Fibroblast of peridontal ligament (primary cell): ENCODE results near the gene LGI2.
"Not testable (repeated sequence)": the region's sequence is repeated elsewhere in the genome, so short reads cannot be mapped to it uniquely, and the experiment has no call there.

Experiments
- DNase-seq: peaks from one replicate; pipeline ENCODE4 v3.0.0-alpha.2; 2010; ENCODE audit errors: extremely low read depth

Gene LGI2

DNA sequence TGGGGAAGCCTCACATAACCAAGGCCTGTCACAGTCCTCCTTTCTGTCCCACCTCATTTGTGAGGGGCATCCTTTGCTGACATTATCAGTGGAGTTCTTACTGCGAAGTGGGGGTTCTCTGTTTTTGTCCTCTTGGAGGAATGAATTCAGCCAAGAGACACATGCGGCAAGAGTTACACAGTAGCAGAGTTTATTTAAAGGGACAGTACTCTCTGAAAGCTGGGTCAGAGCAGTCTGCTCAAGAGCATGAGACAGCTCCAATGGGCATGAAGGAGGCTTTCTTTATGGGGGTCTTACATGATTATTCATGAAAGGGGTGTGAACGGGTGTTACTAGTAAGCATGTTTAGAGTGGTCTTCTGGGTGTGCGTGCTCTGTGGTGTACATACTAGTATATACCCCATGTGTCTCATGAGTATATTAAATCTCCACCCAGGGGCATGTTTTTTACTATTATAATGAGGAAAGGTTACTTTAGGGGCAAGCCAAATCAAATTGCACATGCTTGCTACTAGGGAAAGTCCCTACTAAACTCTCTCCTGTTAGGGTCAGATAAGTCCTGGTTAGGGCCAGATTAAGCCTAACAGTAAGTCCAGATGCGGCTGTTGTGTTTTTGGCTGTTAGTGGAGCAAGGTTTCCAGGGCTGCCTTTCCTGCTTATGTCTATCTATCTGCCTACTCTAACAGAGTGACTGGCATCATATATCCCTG is 19.8 kb upstream of the LGI2 start:
- DNase-seq, result no peak

- DNase-seq, result no peak
Measured at GRCh38 chr4:25043548-25043947, 12.8 kb upstream of the LGI2 start.

DNA sequence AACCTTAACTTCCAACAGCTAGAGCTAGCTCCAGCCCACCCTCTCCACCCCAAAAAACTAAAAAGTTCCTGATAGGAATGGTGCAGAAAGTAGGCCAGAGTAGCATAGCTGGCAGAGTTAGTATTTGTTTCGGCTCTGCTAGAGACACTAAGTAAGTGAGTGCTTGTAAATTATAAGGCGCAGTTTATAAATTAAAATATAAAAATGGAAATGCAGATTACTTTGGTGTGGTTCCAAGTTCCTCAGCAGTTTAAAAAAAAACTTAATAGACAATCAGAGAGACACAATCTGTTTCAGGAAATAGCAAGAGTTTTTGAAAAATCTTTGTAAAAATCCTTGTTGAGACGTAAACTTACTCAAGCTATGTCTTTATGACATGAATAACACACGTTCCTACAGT is 2.8 kb upstream of the LGI2 start:
- no peak for DNase-seq

DNA sequence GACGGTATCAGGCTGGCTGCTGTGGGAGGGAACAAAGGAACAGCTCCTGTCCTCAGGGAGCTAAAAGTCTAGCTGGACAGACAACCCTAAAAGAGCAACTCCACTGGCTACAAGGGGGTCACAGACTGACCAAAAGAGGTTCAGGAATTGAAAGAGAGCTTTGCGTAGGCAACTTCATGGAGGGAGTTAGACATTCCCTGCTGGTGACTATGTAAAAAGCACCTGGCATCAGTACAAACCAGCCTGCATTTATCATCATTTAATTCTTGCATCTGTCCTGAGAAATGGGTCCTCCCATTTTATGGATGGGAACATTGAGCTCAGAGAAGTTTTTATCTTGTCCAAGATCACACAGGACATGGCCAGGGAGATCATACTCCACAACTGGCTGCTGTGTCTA is 1.4 kb upstream of the LGI2 start:
- DNase-seq, result no peak

DNA sequence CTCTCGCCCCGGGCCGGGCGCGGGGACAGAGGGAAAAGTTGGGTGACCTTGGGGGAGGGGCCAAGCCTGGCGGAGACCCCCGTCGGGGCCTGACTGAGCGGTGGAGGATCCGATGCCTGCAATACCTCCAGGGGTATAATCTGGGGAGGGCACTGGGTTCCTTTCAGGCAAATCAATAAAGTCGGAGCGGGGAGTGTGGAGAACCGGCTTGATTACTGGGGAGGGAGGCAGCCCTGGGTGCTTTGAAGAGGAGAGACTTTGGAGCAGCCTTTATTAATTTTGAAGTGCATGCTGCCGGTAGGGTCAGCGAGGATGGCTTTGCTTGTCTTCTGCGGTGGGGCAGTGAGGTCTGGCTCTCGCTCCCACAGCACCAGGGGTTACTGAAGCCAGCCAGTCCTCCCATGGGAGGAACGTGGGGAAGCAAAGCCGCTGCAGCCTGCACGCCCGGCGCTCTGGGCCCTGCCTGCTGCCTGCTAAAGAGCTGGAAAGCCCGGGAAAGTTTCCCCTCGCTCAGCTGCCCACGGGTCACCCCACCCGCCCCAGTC is 403 bp upstream of the LGI2 start:
- peak; percentile 13 for DNase-seq

- no peak for DNase-seq
Measured at GRCh38 chr4:25029479-25030276, 1.1 kb downstream of the LGI2 start.

GRCh38 chr4:25028851-25029250 is 1.9 kb downstream of the LGI2 start:
- DNase-seq, result no peak

DNA sequence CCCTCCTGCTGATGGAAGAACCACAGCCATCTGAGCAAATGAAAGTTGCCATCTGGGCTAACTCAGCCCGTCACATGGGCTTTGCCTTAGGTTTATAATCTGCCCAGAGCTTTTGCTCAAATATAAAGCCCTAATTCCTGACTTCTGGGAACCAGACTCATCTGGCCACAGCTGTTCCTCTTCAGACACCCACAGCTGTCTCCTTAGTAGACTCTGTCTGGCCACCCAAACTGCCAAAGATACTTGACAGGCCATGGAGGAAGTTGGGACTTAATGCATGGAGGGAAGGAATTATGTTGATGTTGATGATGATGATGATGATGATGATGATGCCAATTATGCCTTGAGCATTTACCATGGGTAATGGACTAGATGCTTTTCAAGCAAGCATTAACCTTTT is 8.0 kb downstream of the LGI2 start:
- DNase-seq, result no peak

DNA sequence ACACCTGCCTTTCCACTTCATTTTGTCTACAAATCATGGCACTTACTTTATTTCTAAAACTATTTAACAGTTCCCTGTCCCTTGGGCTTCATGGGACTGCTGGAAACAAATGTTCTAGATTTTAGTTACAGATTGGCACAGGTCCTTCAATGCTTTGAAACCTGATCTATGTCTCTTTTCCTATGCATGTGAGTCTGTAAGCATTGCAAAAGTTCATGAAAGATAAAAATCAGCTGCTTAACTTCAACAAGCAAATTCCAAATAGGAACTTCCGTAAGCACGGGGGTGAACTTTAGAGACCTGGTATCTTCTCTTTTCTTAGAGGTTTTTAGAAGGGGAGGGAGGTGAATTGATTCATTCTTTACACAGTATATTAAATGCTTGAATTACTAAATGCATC is 9.5 kb downstream of the LGI2 start:
- peak; percentile 14 for DNase-seq

DNA sequence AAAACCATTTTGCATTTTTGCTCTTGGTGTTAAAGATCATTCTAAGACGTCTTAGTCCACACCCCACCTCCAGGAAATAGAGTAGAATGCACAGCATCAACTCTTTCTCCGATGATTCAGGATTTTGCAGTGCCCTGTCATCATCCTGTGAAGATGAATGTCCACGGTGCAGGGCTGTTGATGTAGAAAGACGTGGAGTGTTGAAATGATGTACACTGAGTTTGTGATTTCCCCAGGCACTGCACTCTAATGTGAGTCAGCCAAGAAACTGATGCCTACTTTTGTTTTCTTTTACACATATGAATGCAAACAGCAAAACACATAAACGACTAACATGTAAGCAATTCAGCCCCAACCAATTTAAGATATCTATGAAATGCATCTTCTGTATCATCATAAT is 10.5 kb downstream of the LGI2 start:
- peak; percentile 24 for DNase-seq

DNA sequence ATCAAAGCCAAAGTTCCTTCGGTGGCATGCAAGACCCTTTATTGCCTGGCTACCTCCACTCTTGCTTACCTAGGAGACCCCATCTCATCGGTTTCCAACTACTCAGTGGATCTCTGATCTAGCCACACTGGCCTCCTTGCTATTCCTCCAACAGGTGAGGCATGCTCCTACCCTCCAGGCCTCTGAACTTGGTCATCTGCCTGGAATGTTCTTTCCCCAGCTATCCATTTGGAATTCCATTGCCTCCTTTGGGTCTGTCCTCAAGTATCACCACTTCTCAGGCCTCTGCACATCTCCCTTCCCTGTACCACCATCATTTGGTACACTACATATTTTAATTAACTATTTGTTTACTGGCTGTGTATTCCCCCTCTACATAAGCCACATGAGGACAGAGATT is 11.2 kb downstream of the LGI2 start:
- no peak for DNase-seq

GRCh38 chr4:25015012-25015411 is 15.7 kb downstream of the LGI2 start:
- DNase-seq, result no peak

DNA sequence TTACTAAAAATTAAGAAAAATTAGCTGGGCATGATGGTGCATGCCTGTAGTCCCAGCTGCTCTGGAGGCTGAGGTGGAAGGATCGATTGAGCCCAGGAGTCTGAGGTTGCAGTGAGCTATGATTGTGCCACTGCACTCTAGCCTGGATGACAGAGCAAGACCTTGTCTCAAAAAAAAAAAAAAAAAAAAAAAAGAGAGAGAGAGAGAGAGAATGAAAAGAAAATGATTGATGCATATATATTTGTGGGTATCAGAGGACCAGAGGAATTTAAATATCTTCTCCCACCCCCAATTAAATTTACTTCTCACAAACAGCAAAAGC is 16.1 kb downstream of the LGI2 start:
- not testable (repeated sequence) for DNase-seq

DNA sequence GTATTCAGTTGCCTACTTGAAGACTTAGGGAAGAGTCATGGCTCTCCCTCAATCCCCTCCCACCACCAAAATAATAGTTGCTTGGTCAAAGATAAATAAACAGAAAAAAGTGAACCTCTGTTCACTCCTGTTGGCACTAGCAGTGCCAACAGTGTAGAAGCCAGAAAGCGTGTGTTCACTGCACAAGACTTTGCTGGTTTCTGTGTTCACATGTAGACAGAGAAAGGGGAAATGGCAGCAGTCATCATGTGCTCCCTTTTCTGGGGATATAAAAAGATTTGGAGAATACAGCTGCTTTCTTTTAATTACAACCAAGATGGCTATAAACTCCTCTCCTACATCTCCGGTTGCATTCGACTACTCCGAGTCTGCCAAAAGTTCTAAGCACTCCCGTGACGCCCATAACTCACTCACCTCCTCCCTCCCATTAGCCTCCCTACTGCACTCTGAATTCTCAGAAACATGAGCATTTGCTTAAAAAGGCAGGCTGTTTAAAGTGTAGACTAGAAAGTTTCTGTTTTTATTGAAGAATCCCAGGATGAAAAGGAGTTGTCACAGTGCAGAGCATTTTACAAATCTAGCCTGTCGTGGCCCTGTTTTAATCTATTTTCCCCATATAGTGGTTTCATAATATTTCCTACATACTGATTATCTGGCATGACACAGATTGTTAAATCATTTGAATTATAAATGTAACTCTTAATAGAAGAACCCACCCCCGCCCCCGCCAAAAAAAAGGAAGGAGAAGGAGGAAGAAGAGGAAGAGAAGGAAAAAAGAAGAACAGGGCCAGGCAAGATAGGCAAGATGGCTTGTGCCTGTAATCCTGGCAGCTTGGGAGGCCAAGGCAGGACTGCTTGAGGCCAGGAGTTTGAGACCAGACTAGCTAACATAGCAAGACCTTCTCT is 16.7 kb downstream of the LGI2 start:
- DNase-seq, result no peak

- DNase-seq, result no peak
Measured at GRCh38 chr4:25012655-25013054, 18.1 kb downstream of the LGI2 start.

GRCh38 chr4:25011135-25011866 is 19.4 kb downstream of the LGI2 start:
- DNase-seq, result no peak

GRCh38 chr4:25007598-25007997 is 23.1 kb downstream of the LGI2 start:
- DNase-seq, result no peak

GRCh38 chr4:25002681-25003080 is 28.1 kb downstream of the LGI2 start:
- DNase-seq, result no peak

DNA sequence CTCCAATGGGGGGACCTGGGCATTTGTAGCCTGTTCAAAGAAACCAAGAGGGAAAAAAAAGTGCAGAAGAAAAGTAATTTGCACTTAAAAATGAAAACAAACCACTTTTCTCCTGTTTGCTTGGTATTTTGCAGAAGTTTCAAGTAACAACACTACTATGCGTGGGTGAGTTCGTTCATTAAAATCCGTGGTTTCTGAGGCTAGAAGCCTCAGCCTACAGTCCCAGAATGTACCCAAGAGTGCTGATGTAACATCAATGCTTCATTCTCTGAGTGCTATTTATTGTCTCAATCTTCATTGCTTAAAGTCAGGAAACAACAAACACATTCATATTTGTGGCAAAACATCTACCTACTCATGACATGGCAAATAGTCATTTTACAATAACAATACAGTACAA is 29.2 kb downstream of the LGI2 start:
- DNase-seq, result no peak

- no peak for DNase-seq
Measured at GRCh38 chr4:25000639-25001038, 30.1 kb downstream of the LGI2 start.

DNA sequence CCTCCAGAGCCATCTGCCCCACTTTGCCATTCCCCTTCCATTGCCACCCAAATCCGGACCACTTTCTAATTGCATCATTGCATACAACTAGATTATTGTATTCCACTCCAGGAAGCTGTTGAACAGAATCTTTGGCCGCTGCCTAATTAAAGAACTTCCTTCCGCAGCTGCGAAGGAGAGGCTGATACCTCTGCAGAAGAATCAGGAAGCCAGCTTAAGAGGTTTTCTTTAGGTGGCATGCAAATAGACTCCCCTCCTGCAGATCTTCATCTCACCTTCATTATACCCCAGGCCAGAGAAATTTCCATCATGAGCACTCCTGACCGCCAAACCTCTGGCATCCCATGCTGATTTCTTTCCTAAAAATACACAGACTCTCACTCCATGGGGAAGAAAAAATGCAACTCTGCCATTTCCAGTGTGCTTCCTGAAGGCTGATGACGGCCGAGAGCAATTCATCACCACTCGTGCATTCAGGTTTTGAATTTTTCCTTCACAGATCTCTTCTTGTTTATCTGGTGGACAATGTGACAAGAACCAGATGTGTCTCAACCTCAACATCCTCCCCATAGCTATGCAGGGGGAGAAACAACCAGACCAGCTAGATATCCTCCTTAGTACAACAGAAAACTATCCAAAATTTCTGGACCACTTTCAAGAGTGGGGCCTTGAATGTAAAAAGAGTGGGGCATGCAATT is 31.2 kb downstream of the LGI2 start:
- no peak for DNase-seq
